HG03432 (cell line): ENCODE measurements around the gene ANKFN1.

Experiments
- ATAC-seq: cut with Tn5 transposase; IDR thresholded peaks from one replicate; pipeline ENCODE4 v1.9.1; 2021; ENCODE audit warnings: mild to moderate bottlenecking, moderate library complexity; ENCODE audit not compliant: unreplicated experiment

The ANKFN1 gene

GRCh38 chr17:56152874-56153602, at the start of gene ANKFN1:
TSS of gene ANKFN1 (plus strand) at chr17:56153475. CDS start at chr17:56212668, 59,193 bp downstream.
- no peak for ATAC-seq

GRCh38 chr17:56108811-56109284, 44.4 kb upstream of the ANKFN1 start:
- peak; percentile 66 for ATAC-seq

- no peak for ATAC-seq
Measured at GRCh38 chr17:56109836-56110235, 43.4 kb upstream of the ANKFN1 start.

GRCh38 chr17:56110463-56111135, 42.7 kb upstream of the ANKFN1 start:
- no peak for ATAC-seq

GRCh38 chr17:56111706-56112485, 41.4 kb upstream of the ANKFN1 start:
- ATAC-seq, result no peak

- no peak for ATAC-seq
Measured at GRCh38 chr17:56113486-56113885, 39.8 kb upstream of the ANKFN1 start.

- ATAC-seq, result no peak
Measured at GRCh38 chr17:56114469-56114868, 38.8 kb upstream of the ANKFN1 start.

- no peak for ATAC-seq
Measured at GRCh38 chr17:56119191-56119590, 34.1 kb upstream of the ANKFN1 start.

- ATAC-seq, result no peak
Measured at GRCh38 chr17:56119936-56120335, 33.3 kb upstream of the ANKFN1 start.

- ATAC-seq, result no peak
Measured at GRCh38 chr17:56121191-56122051, 31.9 kb upstream of the ANKFN1 start.

GRCh38 chr17:56125830-56126819, 27.1 kb upstream of the ANKFN1 start:
- ATAC-seq, result no peak

GRCh38 chr17:56130026-56130425, 23.2 kb upstream of the ANKFN1 start:
- no peak for ATAC-seq

- no peak for ATAC-seq
Measured at GRCh38 chr17:56130631-56131030, 22.6 kb upstream of the ANKFN1 start.

- no peak for ATAC-seq
Measured at GRCh38 chr17:56131431-56131830, 21.8 kb upstream of the ANKFN1 start.

GRCh38 chr17:56136301-56136700, 17.0 kb upstream of the ANKFN1 start:
- no peak for ATAC-seq

- no peak for ATAC-seq
Measured at GRCh38 chr17:56141046-56141839, 12.0 kb upstream of the ANKFN1 start.

- ATAC-seq, result no peak
Measured at GRCh38 chr17:56142325-56142724, 10.9 kb upstream of the ANKFN1 start.

GRCh38 chr17:56142781-56143180, 10.5 kb upstream of the ANKFN1 start:
- ATAC-seq, result no peak

GRCh38 chr17:56144223-56144622, 9.1 kb upstream of the ANKFN1 start:
- ATAC-seq, result no peak
